ENCODE measurements around the gene RAB1B.

- no peak for TF ChIP-seq CTCF (IDR thresholded peaks at IDR 0.05; ENCODE audit: low read depth, low read length, poor library complexity, severe bottlenecking)
- no peak for TF ChIP-seq EZH2phosphoT487 (IDR thresholded peaks at IDR 0.05; ENCODE audit: borderline replicate concordance, low read length)
Measured at GRCh38 chr11:66275396-66275795, 7.0 kb downstream of the RAB1B start.

All from DOHH2 (cell line).